Activated naive CD4-positive, alpha-beta T cell treated with anti-CD3 and anti-CD28 coated beads for 36 hours (primary cell): ENCODE data around the gene PRKN. TPM values are rescaled to one million over a fixed set of nuclear protein-coding genes. Genes with fewer than 3 reads are reported as not detected.
"Not testable (repeated sequence)": the region's sequence is repeated elsewhere in the genome, so short reads cannot be mapped to it uniquely, and the experiment has no call there.

Experiments used
- CTCF ChIA-PET: fragments of 350-600 bp; sonication (Branson Sonifier 250); formaldehyde crosslinking; loops from one replicate; lab custom pipeline; 2021; ENCODE audit warnings: antibody characterized with exemption; lab: Charles Lee
- DNase-seq: peaks from one replicate; pipeline ENCODE4 v3.0.0-alpha.2; 2020
- H3K27ac Mint-ChIP-seq: one replicate; pipeline ENCODE4 v1.8.0; 2021; ENCODE audit warnings: mild to moderate bottlenecking, mixed read lengths
- H3K27me3 Mint-ChIP-seq: one replicate; pipeline ENCODE4 v1.8.0; 2021; ENCODE audit warnings: low read depth, mixed read lengths
- H3K36me3 Mint-ChIP-seq: one replicate; pipeline ENCODE4 v1.8.0; 2021; ENCODE audit warnings: low read depth, mixed read lengths
- H3K4me1 Mint-ChIP-seq: one replicate; pipeline ENCODE4 v1.8.0; 2021; ENCODE audit warnings: low read depth, mixed read lengths
- H3K4me3 Mint-ChIP-seq: one replicate; pipeline ENCODE4 v1.8.0; 2021; ENCODE audit warnings: mild to moderate bottlenecking, moderate library complexity, mixed read lengths
- H3K9me3 Mint-ChIP-seq: one replicate; pipeline ENCODE4 v1.8.0; 2021; ENCODE audit warnings: mixed read lengths
- intact Hi-C: fragments of 100-400 bp; cut with micrococcal nuclease; formaldehyde crosslinking; loops from one replicate; pipeline ENCODE4 v1.15.1; 2023
- total RNA-seq, 2 experiments: library from RNA; stranded (reverse); gene quantifications; one replicate each; pipeline ENCODE4 v1.2.3, GENCODE V29; 2021

PRKN gene
- total RNA-seq, 2 experiments from 2014 or later, result 0.33 to 0.72 TPM

DNA sequence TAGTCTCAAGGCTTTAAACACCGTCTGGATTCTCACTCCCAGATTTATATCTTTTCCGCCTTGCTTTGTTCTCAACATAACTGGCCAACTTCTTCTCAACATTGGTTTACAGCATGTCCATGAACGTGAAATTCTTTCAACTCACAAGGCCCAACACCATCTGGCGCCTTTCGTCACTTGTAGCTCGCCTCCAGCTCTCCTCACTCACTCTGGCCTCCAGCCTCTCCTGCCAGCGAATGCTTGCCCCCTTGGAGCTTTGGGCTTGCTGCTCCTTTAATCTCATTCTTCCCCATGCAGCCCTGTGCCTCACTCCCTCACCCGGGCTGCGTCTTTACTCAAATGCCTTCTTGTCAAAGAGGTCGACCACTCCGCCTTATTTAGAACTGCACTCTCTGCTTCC, 324.5 kb downstream of the PRKN start:
- no peaks in the 10 kb centered on the region for H3K9me3 Mint-ChIP-seq
- no peaks in the 10 kb centered on the region for H3K36me3 Mint-ChIP-seq
- CTCF ChIA-PET, result no interaction called here
- no peak overlapping the region for H3K27ac Mint-ChIP-seq
- no peak overlapping the region for H3K4me3 Mint-ChIP-seq
- no peak for DNase-seq
- no peaks in the 10 kb centered on the region for H3K4me1 Mint-ChIP-seq
- no peaks in the 10 kb centered on the region for H3K27me3 Mint-ChIP-seq
- intact Hi-C loops, result no loop called here

DNA sequence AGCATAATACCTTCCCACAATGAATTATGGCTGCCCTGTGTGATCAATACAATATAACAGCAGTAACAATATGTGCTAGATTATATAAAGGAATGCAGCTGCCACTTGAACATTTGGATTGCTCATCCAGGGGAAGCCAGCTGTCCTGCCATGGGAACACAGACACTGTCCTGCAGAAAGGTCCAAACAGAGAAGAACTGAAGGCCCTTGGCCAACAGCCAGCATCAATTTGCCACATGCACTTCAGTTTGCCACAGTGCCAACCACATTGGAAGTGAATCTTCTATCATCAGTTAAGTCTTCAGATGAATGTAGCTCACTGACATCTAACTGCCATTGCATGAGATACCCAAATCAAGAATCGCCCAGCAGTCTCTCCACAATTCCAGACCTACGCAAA, 332.4 kb downstream of the PRKN start:
- intact Hi-C loops, result no loop called here
- CTCF ChIA-PET, result no interaction called here
- no peak overlapping the region for H3K27ac Mint-ChIP-seq
- no peak for DNase-seq
- no peaks in the 10 kb centered on the region for H3K36me3 Mint-ChIP-seq
- H3K9me3 Mint-ChIP-seq, result no peaks in the 10 kb centered on the region
- H3K4me3 Mint-ChIP-seq, result no peak overlapping the region
- H3K27me3 Mint-ChIP-seq, result no peaks in the 10 kb centered on the region
- no peaks in the 10 kb centered on the region for H3K4me1 Mint-ChIP-seq

DNA sequence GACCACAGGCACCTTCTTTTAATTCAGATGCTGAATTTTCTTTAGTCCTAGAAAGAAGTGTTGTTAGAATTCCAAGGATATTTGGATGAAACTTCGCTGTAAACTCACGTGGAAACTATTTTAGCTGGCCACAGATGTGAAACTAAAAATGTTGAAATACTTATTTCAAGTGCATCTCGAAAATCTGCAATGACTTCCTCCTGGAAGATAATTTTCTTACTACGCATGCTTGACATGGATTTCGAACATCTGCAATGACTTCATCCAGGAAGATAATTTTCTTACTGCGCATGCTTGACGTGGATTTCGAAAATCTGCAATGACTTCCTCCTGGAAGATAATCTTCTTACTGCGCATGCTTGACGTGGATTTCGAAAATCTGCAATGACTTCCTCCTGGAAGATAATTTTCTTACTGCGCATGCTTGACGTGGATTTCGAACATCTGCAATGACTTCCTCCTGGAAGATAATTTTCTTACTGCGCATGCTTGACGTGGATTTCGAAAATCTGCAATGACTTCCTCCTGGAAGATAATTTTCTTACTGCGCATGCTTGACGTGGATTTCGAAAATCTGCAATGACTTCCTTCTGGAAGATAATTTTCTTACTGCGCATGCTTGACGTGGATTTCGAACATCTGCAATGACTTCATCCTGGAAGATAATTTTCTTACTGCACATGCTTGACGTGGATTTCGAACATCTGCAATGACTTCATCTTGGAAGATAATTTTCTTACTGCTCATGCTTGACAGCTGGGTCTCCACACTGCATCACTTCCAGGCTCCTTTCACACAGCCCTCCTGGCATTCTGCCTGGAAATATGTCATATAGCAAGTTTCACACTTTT, 336.4 kb downstream of the PRKN start:
- H3K27me3 Mint-ChIP-seq, CTCF ChIA-PET, H3K27ac Mint-ChIP-seq, H3K4me1 Mint-ChIP-seq, H3K9me3 Mint-ChIP-seq, intact Hi-C loops, H3K36me3 Mint-ChIP-seq, H3K4me3 Mint-ChIP-seq, DNase-seq: not testable (repeated sequence)

DNA sequence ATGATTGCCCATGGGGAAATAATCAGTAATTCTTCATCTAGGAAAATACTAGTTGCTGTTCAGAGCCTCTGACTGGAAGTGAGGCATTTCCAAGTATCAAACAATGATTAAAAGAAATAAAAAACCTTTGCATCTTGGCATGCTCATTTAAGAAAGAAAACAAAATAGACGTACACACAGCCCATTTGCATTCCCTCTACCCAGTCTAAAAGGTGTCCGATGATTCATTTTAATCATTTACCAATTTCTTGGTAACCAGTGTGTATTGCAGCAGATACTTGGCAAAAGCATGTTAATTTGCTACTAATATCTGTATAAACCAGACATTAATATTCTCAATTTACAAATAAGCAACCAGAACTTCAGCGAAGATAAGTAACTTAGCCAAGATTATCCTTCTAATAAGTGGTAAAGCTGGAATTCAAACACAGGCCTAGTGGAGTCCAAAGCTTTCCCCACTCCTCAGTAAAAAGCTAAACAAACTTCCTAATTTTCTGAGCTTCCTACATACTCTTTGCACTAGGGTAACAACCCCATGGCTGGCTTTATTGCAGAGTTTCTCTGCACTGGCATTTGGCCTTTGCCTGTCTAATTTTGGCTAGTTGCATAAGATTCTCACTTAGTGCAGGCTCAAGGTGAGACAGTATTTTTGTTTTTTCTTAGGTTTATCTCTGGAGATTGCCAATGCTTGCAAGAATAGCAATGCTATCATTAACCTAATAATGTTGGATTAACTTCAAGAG, 338.1 kb downstream of the PRKN start:
- no peaks in the 10 kb centered on the region for H3K36me3 Mint-ChIP-seq
- CTCF ChIA-PET, result interaction anchor here (0.7 kb wide), 1 partner anchor 1030 kb away, joined by 3 read pairs; no protein-coding TSS in a partner anchor

GRCh38 chr6:162388383-162388777, 339.2 kb downstream of the PRKN start:
- Mint-ChIP-seq H3K27ac (no peak overlapping the region), H3K27me3 (no peaks in the 10 kb centered on the region), H3K9me3 (no peaks in the 10 kb centered on the region), H3K4me3 (no peak overlapping the region), H3K4me1 (no peaks in the 10 kb centered on the region), H3K36me3 (no peaks in the 10 kb centered on the region)
- intact Hi-C loops, result no loop called here
- no peak for DNase-seq
- CTCF ChIA-PET, result no interaction called here

More for the DNA sequence above, 338.1 kb downstream of the PRKN start:
- Mint-ChIP-seq H3K4me1 (no peaks in the 10 kb centered on the region), H3K4me3 (no peak overlapping the region), H3K27ac (no peak overlapping the region), H3K27me3 (no peaks in the 10 kb centered on the region), H3K9me3 (no peaks in the 10 kb centered on the region)
- intact Hi-C loops, result no loop called here
- no peak for DNase-seq

- intact Hi-C loops, result no loop called here
- CTCF ChIA-PET, result no interaction called here
- DNase-seq, result no peak
- no peak overlapping the region for H3K4me3 Mint-ChIP-seq
- no peaks in the 10 kb centered on the region for H3K4me1 Mint-ChIP-seq
- no peaks in the 10 kb centered on the region for H3K27me3 Mint-ChIP-seq
- H3K9me3 Mint-ChIP-seq, result no peaks in the 10 kb centered on the region
- H3K27ac Mint-ChIP-seq, result no peak overlapping the region
- no peaks in the 10 kb centered on the region for H3K36me3 Mint-ChIP-seq
These were observed 339.7 kb downstream of the PRKN start for GRCh38 chr6:162387718-162388382.

- Mint-ChIP-seq H3K36me3 (no peaks in the 10 kb centered on the region), H3K4me1 (no peaks in the 10 kb centered on the region)
- CTCF ChIA-PET, result no interaction called here
These were observed 341.6 kb downstream of the PRKN start for GRCh38 chr6:162385980-162386379.

DNA sequence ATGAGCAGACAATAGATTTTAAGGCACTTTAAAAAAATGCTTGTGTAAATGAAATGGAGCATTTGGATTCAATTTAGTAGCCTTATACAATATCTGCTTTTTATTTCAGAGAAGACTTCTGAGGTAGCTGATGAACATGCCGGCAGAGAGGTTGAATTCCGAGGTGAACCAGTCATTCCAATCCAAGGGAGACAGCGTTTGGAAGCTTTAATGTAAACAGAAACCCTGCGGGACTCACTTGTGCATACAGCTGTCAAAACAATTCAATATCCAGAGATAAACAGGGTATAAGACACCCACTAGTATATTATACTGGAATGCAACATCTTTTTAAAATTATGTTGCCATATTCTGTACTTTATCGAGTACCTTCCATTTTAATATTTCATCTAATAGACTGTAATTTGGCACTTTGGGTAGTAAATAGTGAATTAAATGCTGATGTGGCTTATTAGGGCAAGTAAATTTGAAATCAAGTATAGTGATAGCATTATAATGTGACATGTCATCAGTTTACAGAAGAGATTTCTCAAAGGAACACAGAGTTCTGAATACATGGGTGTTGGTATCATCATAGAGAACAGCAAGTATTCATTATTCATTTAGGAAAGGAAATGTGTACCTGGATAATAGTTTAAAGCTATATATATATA, 347.7 kb downstream of the PRKN start:
- no peak overlapping the region for H3K27ac Mint-ChIP-seq
- no peaks in the 10 kb centered on the region for H3K9me3 Mint-ChIP-seq
- H3K27me3 Mint-ChIP-seq, result no peaks in the 10 kb centered on the region
- intact Hi-C loops, result no loop called here
- DNase-seq, result no peak
- no peaks in the 10 kb centered on the region for H3K36me3 Mint-ChIP-seq
- CTCF ChIA-PET, result no interaction called here
- no peak overlapping the region for H3K4me3 Mint-ChIP-seq
- no peaks in the 10 kb centered on the region for H3K4me1 Mint-ChIP-seq

More at GRCh38 chr6:162385980-162386379, 341.6 kb downstream of the PRKN start:
- DNase-seq, result no peak
- no peak overlapping the region for H3K4me3 Mint-ChIP-seq
- no peaks in the 10 kb centered on the region for H3K27me3 Mint-ChIP-seq
- no peaks in the 10 kb centered on the region for H3K9me3 Mint-ChIP-seq
- no peak overlapping the region for H3K27ac Mint-ChIP-seq
- intact Hi-C loops, result no loop called here

- Mint-ChIP-seq H3K4me1 (no peaks in the 10 kb centered on the region), H3K9me3 (no peaks in the 10 kb centered on the region), H3K36me3 (no peaks in the 10 kb centered on the region), H3K27me3 (no peaks in the 10 kb centered on the region), H3K4me3 (no peak overlapping the region), H3K27ac (no peak overlapping the region)
- DNase-seq, result no peak
- CTCF ChIA-PET, result no interaction called here
- intact Hi-C loops, result no loop called here
These were observed 349.8 kb downstream of the PRKN start for GRCh38 chr6:162377735-162378134.

- H3K4me1 Mint-ChIP-seq, result no peaks in the 10 kb centered on the region
- CTCF ChIA-PET, result no interaction called here
- no peaks in the 10 kb centered on the region for H3K9me3 Mint-ChIP-seq
- no peaks in the 10 kb centered on the region for H3K27me3 Mint-ChIP-seq
- intact Hi-C loops, result no loop called here
- no peak for DNase-seq
- H3K4me3 Mint-ChIP-seq, result no peak overlapping the region
- H3K27ac Mint-ChIP-seq, result no peak overlapping the region
- no peaks in the 10 kb centered on the region for H3K36me3 Mint-ChIP-seq
These were observed 353.7 kb downstream of the PRKN start for GRCh38 chr6:162373868-162374267.

DNA sequence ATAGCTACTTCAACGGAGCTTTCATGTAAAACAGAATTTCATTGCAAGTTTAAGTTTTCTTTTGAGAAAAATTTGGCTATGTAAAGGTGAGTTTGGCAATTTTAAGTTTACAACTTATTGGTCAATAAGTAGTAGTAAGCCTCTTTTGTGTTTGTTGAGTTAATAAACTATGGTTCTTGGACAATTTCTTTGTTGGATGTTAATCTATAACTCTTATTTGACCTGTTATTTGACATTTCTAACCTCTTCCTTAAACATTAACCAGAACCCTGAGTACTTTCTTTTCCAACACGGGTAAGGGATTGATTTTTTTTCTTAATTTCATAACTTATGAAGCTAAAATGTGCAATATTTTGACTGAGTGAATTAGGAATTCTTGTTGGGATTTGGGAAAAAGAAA, 354.4 kb downstream of the PRKN start:
- Mint-ChIP-seq H3K27ac (no peak overlapping the region), H3K36me3 (no peaks in the 10 kb centered on the region), H3K4me1 (no peaks in the 10 kb centered on the region), H3K4me3 (no peak overlapping the region), H3K27me3 (no peaks in the 10 kb centered on the region), H3K9me3 (no peaks in the 10 kb centered on the region)
- intact Hi-C loops, result no loop called here
- CTCF ChIA-PET, result no interaction called here
- DNase-seq, result no peak

DNA sequence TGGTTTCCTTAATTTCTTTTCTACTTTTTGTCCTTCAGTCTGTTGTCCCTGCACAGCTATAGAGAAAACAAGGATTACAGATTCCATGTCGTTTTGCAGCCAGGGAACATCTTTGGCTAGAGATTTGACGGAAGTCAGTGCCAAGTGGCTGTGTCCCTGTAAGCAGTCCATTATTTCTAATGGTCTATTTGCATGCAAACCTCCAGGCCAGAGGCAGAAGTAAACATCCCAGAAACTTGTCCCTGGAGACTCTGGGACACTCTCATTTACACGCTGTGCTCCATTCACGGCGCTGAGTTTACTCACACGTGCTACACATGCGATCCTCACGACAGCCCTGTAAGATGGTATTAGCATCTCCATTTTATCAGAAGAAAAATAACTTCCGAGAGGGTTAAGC, 355.5 kb downstream of the PRKN start:
- intact Hi-C loops, result no loop called here
- H3K9me3 Mint-ChIP-seq, result no peaks in the 10 kb centered on the region
- no peak overlapping the region for H3K4me3 Mint-ChIP-seq
- no peaks in the 10 kb centered on the region for H3K4me1 Mint-ChIP-seq
- H3K27me3 Mint-ChIP-seq, result no peaks in the 10 kb centered on the region
- CTCF ChIA-PET, result no interaction called here
- no peak overlapping the region for H3K27ac Mint-ChIP-seq
- DNase-seq, result no peak
- H3K36me3 Mint-ChIP-seq, result no peaks in the 10 kb centered on the region
